ENCODE results near the gene ATP5F1E.

GRCh38 chr20:59002874-59003399 lies 29.2 kb downstream of the ATP5F1E start:
- no peak for TF ChIP-seq RAD21 (IDR thresholded peaks at IDR 0.05; ENCODE audit: low read depth)
- TF ChIP-seq YY1 (IDR thresholded peaks at IDR 0.05; ENCODE audit: low read depth), result no peak
- TF ChIP-seq CEBPB (IDR thresholded peaks at IDR 0.05), result no peak
- TF ChIP-seq, protein P1, sequence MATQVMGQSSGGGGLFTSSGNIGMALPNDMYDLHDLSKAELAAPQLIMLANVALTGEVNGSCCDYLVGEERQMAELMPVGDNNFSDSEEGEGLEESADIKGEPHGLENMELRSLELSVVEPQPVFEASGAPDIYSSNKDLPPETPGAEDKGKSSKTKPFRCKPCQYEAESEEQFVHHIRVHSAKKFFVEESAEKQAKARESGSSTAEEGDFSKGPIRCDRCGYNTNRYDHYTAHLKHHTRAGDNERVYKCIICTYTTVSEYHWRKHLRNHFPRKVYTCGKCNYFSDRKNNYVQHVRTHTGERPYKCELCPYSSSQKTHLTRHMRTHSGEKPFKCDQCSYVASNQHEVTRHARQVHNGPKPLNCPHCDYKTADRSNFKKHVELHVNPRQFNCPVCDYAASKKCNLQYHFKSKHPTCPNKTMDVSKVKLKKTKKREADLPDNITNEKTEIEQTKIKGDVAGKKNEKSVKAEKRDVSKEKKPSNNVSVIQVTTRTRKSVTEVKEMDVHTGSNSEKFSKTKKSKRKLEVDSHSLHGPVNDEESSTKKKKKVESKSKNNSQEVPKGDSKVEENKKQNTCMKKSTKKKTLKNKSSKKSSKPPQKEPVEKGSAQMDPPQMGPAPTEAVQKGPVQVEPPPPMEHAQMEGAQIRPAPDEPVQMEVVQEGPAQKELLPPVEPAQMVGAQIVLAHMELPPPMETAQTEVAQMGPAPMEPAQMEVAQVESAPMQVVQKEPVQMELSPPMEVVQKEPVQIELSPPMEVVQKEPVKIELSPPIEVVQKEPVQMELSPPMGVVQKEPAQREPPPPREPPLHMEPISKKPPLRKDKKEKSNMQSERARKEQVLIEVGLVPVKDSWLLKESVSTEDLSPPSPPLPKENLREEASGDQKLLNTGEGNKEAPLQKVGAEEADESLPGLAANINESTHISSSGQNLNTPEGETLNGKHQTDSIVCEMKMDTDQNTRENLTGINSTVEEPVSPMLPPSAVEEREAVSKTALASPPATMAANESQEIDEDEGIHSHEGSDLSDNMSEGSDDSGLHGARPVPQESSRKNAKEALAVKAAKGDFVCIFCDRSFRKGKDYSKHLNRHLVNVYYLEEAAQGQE (IDR thresholded peaks at IDR 0.05; ENCODE audit: low read depth), result no peak
- no peak for TF ChIP-seq CREB1 (IDR thresholded peaks at IDR 0.05; ENCODE audit: low read depth)
- no peak for TF ChIP-seq TCF12 (IDR thresholded peaks at IDR 0.05; ENCODE audit: low read depth)
- no peak for TF ChIP-seq TEAD4 (IDR thresholded peaks at IDR 0.05)
- TF ChIP-seq EGR1 (IDR thresholded peaks at IDR 0.05), result no peak
- TF ChIP-seq EP300 (IDR thresholded peaks at IDR 0.05; ENCODE audit: borderline replicate concordance), result no peak
- TF ChIP-seq TAF1 (IDR thresholded peaks at IDR 0.05; ENCODE audit: low read depth), result no peak
- TF ChIP-seq, protein P2, sequence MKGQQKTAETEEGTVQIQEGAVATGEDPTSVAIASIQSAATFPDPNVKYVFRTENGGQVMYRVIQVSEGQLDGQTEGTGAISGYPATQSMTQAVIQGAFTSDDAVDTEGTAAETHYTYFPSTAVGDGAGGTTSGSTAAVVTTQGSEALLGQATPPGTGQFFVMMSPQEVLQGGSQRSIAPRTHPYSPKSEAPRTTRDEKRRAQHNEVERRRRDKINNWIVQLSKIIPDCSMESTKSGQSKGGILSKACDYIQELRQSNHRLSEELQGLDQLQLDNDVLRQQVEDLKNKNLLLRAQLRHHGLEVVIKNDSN (IDR thresholded peaks at IDR 0.05), result no peak
- no peak for TF ChIP-seq ZBTB7A (IDR thresholded peaks at IDR 0.05; ENCODE audit: low read depth)
- TF ChIP-seq, protein P3, sequence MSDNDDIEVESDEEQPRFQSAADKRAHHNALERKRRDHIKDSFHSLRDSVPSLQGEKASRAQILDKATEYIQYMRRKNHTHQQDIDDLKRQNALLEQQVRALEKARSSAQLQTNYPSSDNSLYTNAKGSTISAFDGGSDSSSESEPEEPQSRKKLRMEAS (IDR thresholded peaks at IDR 0.05), result no peak
- no peak for TF ChIP-seq FOXM1 (IDR thresholded peaks at IDR 0.05; ENCODE audit: borderline replicate concordance, low read depth)
